Measurements from ENCODE around the gene TRPC4AP.

The TRPC4AP gene

DNA sequence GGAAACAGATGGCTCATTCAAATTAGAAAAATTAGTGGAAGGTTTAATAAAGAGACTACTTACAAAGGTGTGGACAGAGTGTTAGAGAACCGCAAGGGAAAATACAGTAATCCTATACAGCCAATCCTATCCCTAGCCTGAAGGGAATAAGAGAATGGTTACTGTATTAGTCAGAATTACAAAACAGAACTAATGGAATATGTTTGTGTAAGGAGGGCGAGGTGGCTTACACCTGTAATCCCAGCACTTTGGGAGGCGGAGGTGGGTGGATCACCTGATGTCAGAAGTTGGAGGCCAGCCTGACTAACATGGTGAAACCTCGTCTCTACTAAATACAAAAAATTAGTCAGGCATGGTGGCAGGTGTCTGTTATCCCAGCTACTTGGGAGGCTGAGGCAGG is 16.3 kb upstream of the TRPC4AP start:
- no peak for ATAC-seq
- no peak for TF ChIP-seq BACH2 (CRISPR knock-in tag; IDR thresholded peaks at IDR 0.05; ENCODE audit: borderline replicate concordance)
- TF ChIP-seq OSR1 (CRISPR knock-in tag; IDR thresholded peaks at IDR 0.05): no peak
- TF ChIP-seq, protein P1, sequence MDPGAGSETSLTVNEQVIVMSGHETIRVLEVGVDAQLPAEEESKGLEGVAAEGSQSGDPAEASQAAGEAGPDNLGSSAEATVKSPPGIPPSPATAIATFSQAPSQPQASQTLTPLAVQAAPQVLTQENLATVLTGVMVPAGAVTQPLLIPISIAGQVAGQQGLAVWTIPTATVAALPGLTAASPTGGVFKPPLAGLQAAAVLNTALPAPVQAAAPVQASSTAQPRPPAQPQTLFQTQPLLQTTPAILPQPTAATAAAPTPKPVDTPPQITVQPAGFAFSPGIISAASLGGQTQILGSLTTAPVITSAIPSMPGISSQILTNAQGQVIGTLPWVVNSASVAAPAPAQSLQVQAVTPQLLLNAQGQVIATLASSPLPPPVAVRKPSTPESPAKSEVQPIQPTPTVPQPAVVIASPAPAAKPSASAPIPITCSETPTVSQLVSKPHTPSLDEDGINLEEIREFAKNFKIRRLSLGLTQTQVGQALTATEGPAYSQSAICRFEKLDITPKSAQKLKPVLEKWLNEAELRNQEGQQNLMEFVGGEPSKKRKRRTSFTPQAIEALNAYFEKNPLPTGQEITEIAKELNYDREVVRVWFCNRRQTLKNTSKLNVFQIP (CRISPR knock-in tag; IDR thresholded peaks at IDR 0.05; ENCODE audit: borderline replicate concordance, low read depth): no peak
- no peak for TF ChIP-seq PPARA (CRISPR knock-in tag; IDR thresholded peaks at IDR 0.05; ENCODE audit: borderline replicate concordance)
- TF ChIP-seq ZNF70 (CRISPR knock-in tag; IDR thresholded peaks at IDR 0.05): no peak
- TF ChIP-seq, protein P2, sequence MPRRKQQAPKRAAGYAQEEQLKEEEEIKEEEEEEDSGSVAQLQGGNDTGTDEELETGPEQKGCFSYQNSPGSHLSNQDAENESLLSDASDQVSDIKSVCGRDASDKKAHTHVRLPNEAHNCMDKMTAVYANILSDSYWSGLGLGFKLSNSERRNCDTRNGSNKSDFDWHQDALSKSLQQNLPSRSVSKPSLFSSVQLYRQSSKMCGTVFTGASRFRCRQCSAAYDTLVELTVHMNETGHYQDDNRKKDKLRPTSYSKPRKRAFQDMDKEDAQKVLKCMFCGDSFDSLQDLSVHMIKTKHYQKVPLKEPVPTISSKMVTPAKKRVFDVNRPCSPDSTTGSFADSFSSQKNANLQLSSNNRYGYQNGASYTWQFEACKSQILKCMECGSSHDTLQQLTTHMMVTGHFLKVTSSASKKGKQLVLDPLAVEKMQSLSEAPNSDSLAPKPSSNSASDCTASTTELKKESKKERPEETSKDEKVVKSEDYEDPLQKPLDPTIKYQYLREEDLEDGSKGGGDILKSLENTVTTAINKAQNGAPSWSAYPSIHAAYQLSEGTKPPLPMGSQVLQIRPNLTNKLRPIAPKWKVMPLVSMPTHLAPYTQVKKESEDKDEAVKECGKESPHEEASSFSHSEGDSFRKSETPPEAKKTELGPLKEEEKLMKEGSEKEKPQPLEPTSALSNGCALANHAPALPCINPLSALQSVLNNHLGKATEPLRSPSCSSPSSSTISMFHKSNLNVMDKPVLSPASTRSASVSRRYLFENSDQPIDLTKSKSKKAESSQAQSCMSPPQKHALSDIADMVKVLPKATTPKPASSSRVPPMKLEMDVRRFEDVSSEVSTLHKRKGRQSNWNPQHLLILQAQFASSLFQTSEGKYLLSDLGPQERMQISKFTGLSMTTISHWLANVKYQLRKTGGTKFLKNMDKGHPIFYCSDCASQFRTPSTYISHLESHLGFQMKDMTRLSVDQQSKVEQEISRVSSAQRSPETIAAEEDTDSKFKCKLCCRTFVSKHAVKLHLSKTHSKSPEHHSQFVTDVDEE (CRISPR knock-in tag; IDR thresholded peaks at IDR 0.05): no peak
- TF ChIP-seq ARNTL (CRISPR knock-in tag; IDR thresholded peaks at IDR 0.05; ENCODE audit: borderline replicate concordance, low read depth): no peak
- no peak for TF ChIP-seq ZFP30 (CRISPR knock-in tag; IDR thresholded peaks at IDR 0.05)
- no peak for TF ChIP-seq ZFP3 (CRISPR knock-in tag; IDR thresholded peaks at IDR 0.05)
- no peak for TF ChIP-seq RARB (CRISPR knock-in tag; IDR thresholded peaks at IDR 0.05)
- TF ChIP-seq, protein P3, sequence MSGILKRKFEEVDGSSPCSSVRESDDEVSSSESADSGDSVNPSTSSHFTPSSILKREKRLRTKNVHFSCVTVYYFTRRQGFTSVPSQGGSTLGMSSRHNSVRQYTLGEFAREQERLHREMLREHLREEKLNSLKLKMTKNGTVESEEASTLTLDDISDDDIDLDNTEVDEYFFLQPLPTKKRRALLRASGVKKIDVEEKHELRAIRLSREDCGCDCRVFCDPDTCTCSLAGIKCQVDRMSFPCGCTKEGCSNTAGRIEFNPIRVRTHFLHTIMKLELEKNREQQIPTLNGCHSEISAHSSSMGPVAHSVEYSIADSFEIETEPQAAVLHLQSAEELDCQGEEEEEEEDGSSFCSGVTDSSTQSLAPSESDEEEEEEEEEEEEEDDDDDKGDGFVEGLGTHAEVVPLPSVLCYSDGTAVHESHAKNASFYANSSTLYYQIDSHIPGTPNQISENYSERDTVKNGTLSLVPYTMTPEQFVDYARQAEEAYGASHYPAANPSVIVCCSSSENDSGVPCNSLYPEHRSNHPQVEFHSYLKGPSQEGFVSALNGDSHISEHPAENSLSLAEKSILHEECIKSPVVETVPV (CRISPR knock-in tag; IDR thresholded peaks at IDR 0.05): no peak
- no peak for TF ChIP-seq SNAI2 (CRISPR knock-in tag; IDR thresholded peaks at IDR 0.05)
- no peak for TF ChIP-seq ESRRG (CRISPR knock-in tag; IDR thresholded peaks at IDR 0.05)
- no peak for TF ChIP-seq ZC3H10 (CRISPR knock-in tag; IDR thresholded peaks at IDR 0.05)
- no peak for TF ChIP-seq GLIS3 (CRISPR knock-in tag; IDR thresholded peaks at IDR 0.05)
- TF ChIP-seq TOX (CRISPR knock-in tag; IDR thresholded peaks at IDR 0.05; ENCODE audit: borderline replicate concordance): no peak
- TF ChIP-seq CSDC2 (CRISPR knock-in tag; IDR thresholded peaks at IDR 0.05): no peak
- no peak for TF ChIP-seq ZNF8 (CRISPR knock-in tag; IDR thresholded peaks at IDR 0.05)
- no peak for TF ChIP-seq ZNF565 (CRISPR knock-in tag; conservative IDR thresholded peaks at IDR 0.05; ENCODE audit: low read depth)

DNA sequence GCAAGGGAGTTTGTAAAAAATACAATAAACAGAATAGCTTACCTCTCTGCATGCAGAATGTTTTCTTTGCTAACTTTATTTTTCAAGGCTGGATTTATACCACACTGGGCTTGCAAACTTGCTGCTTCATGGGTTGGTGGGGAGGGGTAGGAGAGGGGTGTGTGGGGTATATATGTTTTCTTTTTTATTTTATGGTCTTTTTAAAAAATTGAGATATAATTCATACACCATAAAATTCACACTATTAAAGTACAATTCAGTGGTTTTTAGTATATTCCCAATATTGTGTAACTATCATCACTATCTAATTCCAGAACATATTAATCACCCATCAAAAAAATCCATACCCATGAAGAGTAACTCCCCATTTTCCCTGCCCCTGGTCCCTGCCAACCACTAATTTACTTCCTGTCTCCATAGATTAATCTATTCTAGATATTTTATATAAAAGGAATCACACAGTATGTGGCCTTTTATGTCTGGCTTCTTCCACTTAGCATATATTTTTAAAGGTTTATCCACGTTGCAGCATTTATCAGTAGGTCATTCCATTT is 14.3 kb upstream of the TRPC4AP start:
- TF ChIP-seq, protein P4, sequence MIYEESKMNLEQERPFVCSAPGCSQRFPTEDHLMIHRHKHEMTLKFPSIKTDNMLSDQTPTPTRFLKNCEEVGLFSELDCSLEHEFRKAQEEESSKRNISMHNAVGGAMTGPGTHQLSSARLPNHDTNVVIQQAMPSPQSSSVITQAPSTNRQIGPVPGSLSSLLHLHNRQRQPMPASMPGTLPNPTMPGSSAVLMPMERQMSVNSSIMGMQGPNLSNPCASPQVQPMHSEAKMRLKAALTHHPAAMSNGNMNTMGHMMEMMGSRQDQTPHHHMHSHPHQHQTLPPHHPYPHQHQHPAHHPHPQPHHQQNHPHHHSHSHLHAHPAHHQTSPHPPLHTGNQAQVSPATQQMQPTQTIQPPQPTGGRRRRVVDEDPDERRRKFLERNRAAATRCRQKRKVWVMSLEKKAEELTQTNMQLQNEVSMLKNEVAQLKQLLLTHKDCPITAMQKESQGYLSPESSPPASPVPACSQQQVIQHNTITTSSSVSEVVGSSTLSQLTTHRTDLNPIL (CRISPR knock-in tag; IDR thresholded peaks at IDR 0.05; ENCODE audit: low read depth): no peak
- TF ChIP-seq GLIS3 (CRISPR knock-in tag; IDR thresholded peaks at IDR 0.05) (no peak), ESRRG (CRISPR knock-in tag; IDR thresholded peaks at IDR 0.05) (no peak), ZFP3 (CRISPR knock-in tag; IDR thresholded peaks at IDR 0.05) (no peak), CSDC2 (CRISPR knock-in tag; IDR thresholded peaks at IDR 0.05) (no peak), RARB (CRISPR knock-in tag; IDR thresholded peaks at IDR 0.05) (no peak), PPARA (CRISPR knock-in tag; IDR thresholded peaks at IDR 0.05; ENCODE audit: borderline replicate concordance) (no peak), ARNTL (CRISPR knock-in tag; IDR thresholded peaks at IDR 0.05; ENCODE audit: borderline replicate concordance, low read depth) (no peak), OSR1 (CRISPR knock-in tag; IDR thresholded peaks at IDR 0.05) (no peak), TCF4 (CRISPR knock-in tag; IDR thresholded peaks at IDR 0.05; ENCODE audit: borderline replicate concordance) (no peak), BACH2 (CRISPR knock-in tag; IDR thresholded peaks at IDR 0.05; ENCODE audit: borderline replicate concordance) (no peak), ZNF565 (CRISPR knock-in tag; conservative IDR thresholded peaks at IDR 0.05; ENCODE audit: low read depth) (no peak)
- TF ChIP-seq, protein P5, sequence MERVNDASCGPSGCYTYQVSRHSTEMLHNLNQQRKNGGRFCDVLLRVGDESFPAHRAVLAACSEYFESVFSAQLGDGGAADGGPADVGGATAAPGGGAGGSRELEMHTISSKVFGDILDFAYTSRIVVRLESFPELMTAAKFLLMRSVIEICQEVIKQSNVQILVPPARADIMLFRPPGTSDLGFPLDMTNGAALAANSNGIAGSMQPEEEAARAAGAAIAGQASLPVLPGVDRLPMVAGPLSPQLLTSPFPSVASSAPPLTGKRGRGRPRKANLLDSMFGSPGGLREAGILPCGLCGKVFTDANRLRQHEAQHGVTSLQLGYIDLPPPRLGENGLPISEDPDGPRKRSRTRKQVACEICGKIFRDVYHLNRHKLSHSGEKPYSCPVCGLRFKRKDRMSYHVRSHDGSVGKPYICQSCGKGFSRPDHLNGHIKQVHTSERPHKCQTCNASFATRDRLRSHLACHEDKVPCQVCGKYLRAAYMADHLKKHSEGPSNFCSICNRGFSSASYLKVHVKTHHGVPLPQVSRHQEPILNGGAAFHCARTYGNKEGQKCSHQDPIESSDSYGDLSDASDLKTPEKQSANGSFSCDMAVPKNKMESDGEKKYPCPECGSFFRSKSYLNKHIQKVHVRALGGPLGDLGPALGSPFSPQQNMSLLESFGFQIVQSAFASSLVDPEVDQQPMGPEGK (CRISPR knock-in tag; IDR thresholded peaks at IDR 0.05; ENCODE audit: borderline replicate concordance): no peak
- TF ChIP-seq, protein P2 (CRISPR knock-in tag; IDR thresholded peaks at IDR 0.05): no peak
- ATAC-seq: no peak
